ENCODE data around the gene TAF7L. TPM values are rescaled to one million over a fixed set of nuclear protein-coding genes. Genes with fewer than 3 reads are reported as not detected.
"Not testable (repeated sequence)": the region's sequence is repeated elsewhere in the genome, so short reads cannot be mapped to it uniquely, and the experiment has no call there.

The TAF7L gene
- total RNA-seq (2014; rRNA removed; shearing (Covaris generic)): not detected in 2 replicates
- polyA plus RNA-seq (2015; cell fraction: cytosol; rRNA removed): not detected in 2 replicates
- not detected in 2 replicates for polyA plus RNA-seq (2015; cell fraction: nucleus; rRNA removed)

- DNase-seq (ENCODE audit: low read depth): no peak
Observed at GRCh38 chrX:101290957-101291603, at the start of gene TAF7L. TSS of gene TAF7L (minus strand) at chrX:101291334. CDS start at chrX:101287543, 3,791 bp downstream.

- no peak for DNase-seq (ENCODE audit: low read depth)
Observed at GRCh38 chrX:101337776-101338271, 46.7 kb upstream of the TAF7L start.

DNA sequence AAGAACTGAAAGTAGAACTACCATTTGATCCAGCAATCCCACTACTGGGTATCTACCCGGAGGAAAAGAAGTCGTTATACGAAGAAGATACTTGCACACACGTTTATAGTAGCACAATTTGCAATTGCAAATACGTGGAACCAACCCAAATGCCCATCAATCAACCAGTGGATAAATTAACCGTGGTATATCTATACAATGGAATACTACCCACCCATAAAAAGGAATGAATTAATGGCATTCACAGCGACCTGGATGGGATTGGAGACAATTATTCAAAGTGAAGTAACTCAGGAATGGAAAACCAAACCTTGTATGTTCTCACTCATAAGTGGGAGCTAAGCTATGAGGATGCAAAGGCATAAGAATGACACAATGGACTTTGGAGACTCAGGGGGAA, 43.2 kb upstream of the TAF7L start:
- DNase-seq (ENCODE audit: low read depth): not testable (repeated sequence)

GRCh38 chrX:101326600-101326999, 35.5 kb upstream of the TAF7L start:
- DNase-seq (ENCODE audit: low read depth): not testable (repeated sequence)

DNA sequence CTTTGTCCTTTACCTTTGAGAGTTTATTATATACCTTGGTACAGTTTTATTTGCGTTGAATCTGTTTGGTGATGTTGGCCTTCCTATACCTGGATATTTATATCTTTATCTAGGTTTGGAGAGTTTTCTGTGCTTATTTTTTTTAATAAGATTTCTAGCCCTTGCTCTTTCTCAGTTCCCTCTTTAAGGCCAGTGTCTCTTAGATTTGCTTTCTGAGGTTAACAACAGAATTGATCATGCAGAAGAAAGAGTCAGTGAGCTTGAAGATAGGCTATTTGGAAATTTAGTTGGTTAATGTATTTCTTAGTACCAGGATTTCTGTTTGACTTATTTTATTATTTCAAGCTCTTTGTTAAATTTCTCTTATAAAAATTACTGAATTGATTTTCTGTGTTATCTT, 12.7 kb upstream of the TAF7L start:
- no peak for DNase-seq (ENCODE audit: low read depth)

GRCh38 chrX:101295603-101296002, 4.5 kb upstream of the TAF7L start:
- DNase-seq (ENCODE audit: low read depth): not testable (repeated sequence)

- peak; percentile 42 for DNase-seq (ENCODE audit: low read depth)
Observed at GRCh38 chrX:101287402-101287801, 3.7 kb downstream of the TAF7L start.

GRCh38 chrX:101276238-101276637, 14.9 kb downstream of the TAF7L start:
- no peak for DNase-seq (ENCODE audit: low read depth)

DNA sequence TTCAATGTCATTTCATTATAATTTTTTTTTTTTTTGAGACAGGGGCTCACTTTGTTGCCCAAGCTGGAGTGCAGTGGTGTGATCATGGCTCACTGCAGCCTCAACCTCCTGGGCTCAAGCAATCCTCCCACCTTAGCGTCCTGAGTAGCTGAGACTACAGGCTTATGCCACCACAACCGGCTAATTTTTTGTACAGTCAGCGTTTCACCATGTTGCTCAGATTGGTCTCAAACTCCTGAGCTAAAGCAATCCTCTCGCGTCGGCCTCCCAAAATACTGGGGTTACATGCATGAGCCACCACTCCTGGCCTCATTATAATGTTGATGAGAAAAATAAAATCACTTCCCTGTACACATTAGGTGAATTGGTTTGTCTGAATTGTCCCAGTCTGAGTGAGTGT, 16.9 kb downstream of the TAF7L start:
- DNase-seq (ENCODE audit: low read depth): no peak

DNA sequence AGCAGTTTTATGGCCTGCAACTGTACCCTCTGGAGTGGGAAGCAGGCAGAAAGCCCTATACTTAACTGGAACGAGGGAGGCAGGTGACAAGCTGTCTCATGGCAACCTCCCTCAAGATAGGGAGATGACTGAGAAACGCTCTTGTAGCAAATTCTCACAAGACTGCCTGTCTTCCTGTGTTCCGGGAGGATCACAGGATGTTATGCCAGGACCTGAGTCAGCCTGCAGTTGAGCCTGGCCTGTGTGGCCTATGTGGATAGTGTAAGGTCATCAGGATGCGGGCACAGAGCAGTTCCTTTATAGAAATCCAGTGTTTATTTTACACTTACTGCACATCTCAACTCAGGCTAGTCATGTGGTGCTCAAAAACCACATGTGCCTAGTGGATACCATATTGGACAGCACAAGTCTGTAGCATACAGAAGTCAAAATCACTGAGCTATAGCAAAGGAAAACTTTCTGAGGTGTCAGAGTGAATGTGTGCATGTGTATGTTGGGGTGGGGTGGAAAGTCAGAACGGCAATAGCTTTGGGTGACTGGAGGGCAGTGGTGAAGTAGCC, 25.2 kb downstream of the TAF7L start:
- peak; percentile 95 for DNase-seq (ENCODE audit: low read depth)

DNA sequence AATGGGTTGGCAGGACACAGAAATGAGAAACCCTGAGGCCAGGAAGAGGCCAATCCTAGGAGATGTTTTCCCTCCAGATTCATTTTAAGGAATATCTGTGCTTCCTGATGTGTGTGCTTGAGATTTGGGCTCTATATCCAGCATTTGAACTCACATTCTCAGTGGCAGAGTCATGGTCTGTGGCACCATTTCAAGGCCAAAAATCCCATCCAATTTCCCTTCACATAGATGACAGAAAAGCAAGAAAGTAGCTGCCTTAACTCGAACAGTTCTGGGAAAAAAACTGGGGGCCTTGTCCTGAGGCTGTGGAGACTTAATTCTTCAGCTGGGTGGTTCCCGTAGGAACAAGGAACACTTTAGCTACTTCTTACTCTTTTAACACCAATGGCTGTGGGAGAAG, 27.4 kb downstream of the TAF7L start:
- DNase-seq (ENCODE audit: low read depth): no peak

DNA sequence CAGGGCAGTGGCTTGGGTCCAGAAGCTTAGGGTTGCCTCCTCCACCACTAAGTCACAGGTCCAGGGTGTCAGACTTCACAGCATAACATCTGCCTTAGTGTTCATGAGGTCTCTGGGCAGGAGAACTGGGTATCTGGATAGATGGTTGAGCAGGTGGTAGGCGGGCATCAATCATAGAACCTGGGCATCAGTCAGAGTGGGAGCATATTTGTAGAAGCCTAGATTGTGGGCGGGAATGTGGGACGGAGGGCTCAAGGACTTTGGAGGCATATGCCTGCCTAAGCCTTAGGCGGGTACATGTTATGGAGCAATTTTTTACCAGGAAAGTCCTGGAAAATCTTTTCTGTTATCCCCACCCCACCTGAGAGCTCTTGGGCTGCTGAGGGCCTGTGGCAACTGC, 28.5 kb downstream of the TAF7L start:
- no peak for DNase-seq (ENCODE audit: low read depth)

GRCh38 chrX:101260435-101260834, 30.7 kb downstream of the TAF7L start:
- DNase-seq (ENCODE audit: low read depth): no peak

DNA sequence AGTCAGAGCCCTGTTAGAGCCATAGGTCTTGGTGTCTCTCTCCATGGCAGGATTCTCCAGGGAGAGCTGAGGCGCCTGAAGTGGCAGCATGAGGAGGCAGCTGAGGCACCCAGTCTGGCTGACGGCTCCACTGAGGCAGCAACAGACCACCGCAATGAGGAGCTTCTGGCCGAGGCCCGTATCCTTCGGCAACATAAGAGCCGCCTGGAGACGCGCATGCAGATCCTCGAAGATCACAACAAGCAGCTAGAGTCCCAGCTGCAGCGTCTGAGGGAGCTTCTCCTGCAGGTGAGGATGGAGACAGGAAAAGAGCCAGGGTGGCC, 32.9 kb downstream of the TAF7L start:
- DNase-seq (ENCODE audit: low read depth): no peak

- DNase-seq (ENCODE audit: low read depth): peak; percentile 46
Observed at GRCh38 chrX:101257448-101258258, 33.5 kb downstream of the TAF7L start.

DNA sequence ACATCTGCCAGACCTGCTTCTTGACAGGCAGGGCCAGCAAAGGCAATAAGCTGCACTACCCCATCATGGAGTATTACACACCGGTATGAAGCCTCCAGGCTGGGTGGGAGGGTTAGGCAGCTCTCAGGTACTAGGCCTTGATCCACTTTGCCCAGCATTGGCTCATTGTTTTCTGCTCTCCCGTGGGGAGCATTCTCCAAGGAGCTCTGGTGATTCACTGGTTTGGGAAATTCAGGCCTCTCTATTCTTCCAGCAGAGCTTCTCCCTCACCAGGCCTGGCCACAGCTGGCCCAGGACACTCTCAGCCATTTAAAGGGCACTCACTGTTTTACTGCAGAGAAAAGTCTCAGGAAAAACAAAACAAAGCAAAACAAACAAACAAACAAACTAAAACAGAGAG, 38.5 kb downstream of the TAF7L start:
- no peak for DNase-seq (ENCODE audit: low read depth)

DNA sequence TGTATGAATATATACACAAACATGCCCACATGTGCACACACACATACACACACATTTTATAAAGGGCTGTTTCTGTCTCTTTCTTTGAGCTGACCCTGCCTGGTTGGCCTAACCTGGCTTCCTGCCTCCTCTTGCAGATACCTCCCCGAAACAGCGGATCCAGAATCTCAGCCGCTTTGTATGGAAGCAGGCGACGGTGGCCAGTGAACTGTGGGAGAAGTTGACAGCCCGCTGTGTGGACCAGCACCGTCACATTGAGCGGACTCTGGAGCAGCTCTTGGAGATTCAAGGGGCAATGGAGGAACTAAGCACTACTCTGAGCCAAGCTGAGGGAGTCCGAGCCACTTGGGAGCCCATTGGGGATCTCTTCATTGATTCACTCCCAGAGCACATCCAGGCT, 49.6 kb downstream of the TAF7L start:
- DNase-seq (ENCODE audit: low read depth): no peak

- no peak for DNase-seq (ENCODE audit: low read depth)
Observed at GRCh38 chrX:101237041-101237440, 54.1 kb downstream of the TAF7L start.

- DNase-seq (ENCODE audit: low read depth): peak; percentile 21
Observed at GRCh38 chrX:101232316-101232715, 58.8 kb downstream of the TAF7L start.

GRCh38 chrX:101231080-101231479, 60.1 kb downstream of the TAF7L start:
- DNase-seq (ENCODE audit: low read depth): no peak

- peak; percentile 70 for DNase-seq (ENCODE audit: low read depth)
Observed at GRCh38 chrX:101230636-101231035, 60.5 kb downstream of the TAF7L start.

DNA sequence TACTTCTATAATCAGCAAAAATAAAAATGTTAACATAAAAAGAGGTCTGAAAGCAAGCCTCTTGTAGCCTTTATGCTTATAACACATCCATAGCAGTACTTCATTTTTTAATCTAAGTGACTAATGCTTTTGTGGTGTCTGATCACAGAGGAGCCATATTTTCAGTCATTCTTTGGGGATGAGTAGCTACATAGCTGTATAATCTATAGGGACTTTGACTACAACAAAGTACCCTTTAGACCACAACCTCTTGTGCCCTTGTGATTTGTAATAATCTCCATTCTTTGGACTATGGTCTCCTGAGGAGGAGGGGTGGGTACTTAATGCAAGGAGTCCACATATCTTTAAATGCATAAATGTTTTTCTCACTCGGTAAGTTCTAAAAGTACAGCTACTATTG, 62.0 kb downstream of the TAF7L start:
- DNase-seq (ENCODE audit: low read depth): peak; percentile 86
